GM23338 (cell line): ENCODE measurements around the gene MYO3B. TPM values are rescaled to one million over a fixed set of nuclear protein-coding genes. Genes with fewer than 3 reads are reported as not detected.

Source experiments
- ATAC-seq: fragments of 200-7000 bp; cut with Tn5 transposase; 3 replicates; pipeline ENCODE4 v1.9.1; 2020
- DNase-seq: peaks from one replicate; pipeline ENCODE4 v3.0.0-alpha.2; 2015; ENCODE audit warnings: low spot score
- H2AFZ ChIP-seq: fragments of 200-600 bp; sonication (generic); 2 replicates; pipeline ENCODE4 v1.8.0; 2016; ENCODE audit warnings: antibody characterized with exemption, mild to moderate bottlenecking, moderate library complexity
- H3F3A ChIP-seq: fragments of 200-600 bp; sonication (generic); replicated peaks from 2 replicates; pipeline ENCODE4 v1.8.0; 2017; ENCODE audit warnings: antibody characterized with exemption, mixed run types, low read depth
- H3K27ac ChIP-seq: fragments of 200-600 bp; sonication (generic); 2 replicates; pipeline ENCODE4 v1.6.1; 2016; ENCODE audit warnings: low read depth
- H3K27me3 ChIP-seq: fragments of 200-600 bp; sonication (generic); 2 replicates; pipeline ENCODE4 v1.8.0; 2016; ENCODE audit warnings: mild to moderate bottlenecking, mixed run types, moderate library complexity; ENCODE audit not compliant: insufficient read depth
- H3K36me3 ChIP-seq: fragments of 200-600 bp; sonication (generic); 2 replicates; pipeline ENCODE4 v1.8.0; 2016; ENCODE audit warnings: mild to moderate bottlenecking; ENCODE audit not compliant: insufficient read depth
- H3K4me1 ChIP-seq: fragments of 200-600 bp; sonication (generic); 2 replicates; pipeline ENCODE4 v1.8.0; 2016; ENCODE audit warnings: mild to moderate bottlenecking, moderate library complexity; ENCODE audit not compliant: insufficient read depth
- H3K4me2 ChIP-seq: fragments of 200-600 bp; sonication (generic); 2 replicates; pipeline ENCODE4 v1.7.1; 2017; ENCODE audit warnings: mixed run types
- H3K4me3 ChIP-seq: fragments of 200-600 bp; sonication (generic); 2 replicates; pipeline ENCODE4 v1.6.1; 2016; ENCODE audit warnings: mixed run types
- H3K79me2 ChIP-seq: fragments of 200-600 bp; sonication (generic); replicated peaks from 2 replicates; pipeline ENCODE4 v1.8.0; 2017; ENCODE audit warnings: mild to moderate bottlenecking; ENCODE audit not compliant: insufficient read depth
- H3K9me2 ChIP-seq: fragments of 200-600 bp; sonication (generic); 2 replicates; pipeline ENCODE4 v1.8.0; 2017; ENCODE audit not compliant: insufficient read depth
- H4K20me1 ChIP-seq: fragments of 200-600 bp; sonication (generic); replicated peaks from 2 replicates; pipeline ENCODE4 v1.8.0; 2017; ENCODE audit warnings: mild to moderate bottlenecking; ENCODE audit not compliant: insufficient read depth
- H3K27ac Mint-ChIP-seq: 2 replicates; pipeline ENCODE4 v1.8.0; 2020; ENCODE audit warnings: inconsistent platforms, mild to moderate bottlenecking, moderate library complexity, mixed read lengths
- H3K27me3 Mint-ChIP-seq: 3 replicates; pipeline ENCODE4 v1.8.0; 2022; ENCODE audit warnings: low read depth, mild to moderate bottlenecking, moderate library complexity, mixed read lengths, inconsistent platforms; ENCODE audit not compliant: insufficient read depth, poor library complexity
- H3K36me3 Mint-ChIP-seq: 3 replicates; pipeline ENCODE4 v1.8.0; 2021; ENCODE audit warnings: low read depth, mild to moderate bottlenecking, inconsistent platforms, moderate library complexity, mixed read lengths
- H3K4me1 Mint-ChIP-seq: 3 replicates; pipeline ENCODE4 v1.8.0; 2020; ENCODE audit warnings: mild to moderate bottlenecking, inconsistent platforms, mixed read lengths
- H3K4me3 Mint-ChIP-seq: 3 replicates; pipeline ENCODE4 v1.8.0; 2021; ENCODE audit warnings: moderate library complexity, mild to moderate bottlenecking, inconsistent platforms, mixed read lengths
- H3K9me3 Mint-ChIP-seq: 3 replicates; pipeline ENCODE4 v1.8.0; 2020; ENCODE audit warnings: moderate library complexity, mild to moderate bottlenecking, inconsistent platforms, mixed read lengths
- CTCF ChIP-seq, 2 experiments: fragments of 200-600 bp in 1 of 2; sonication (generic) in 1 of 2; conservative IDR thresholded peaks; 2 replicates each; pipeline versions ENCODE4 v1.5.1 to v1.6.1; 2016 to 2017; ENCODE audit warnings: antibody characterized with exemption in 2 of 2, low read depth in 2 of 2, mild to moderate bottlenecking in 2 of 2, moderate library complexity in 1 of 2
- EZH2 ChIP-seq: fragments of 200-600 bp; sonication (generic); IDR thresholded peaks from one replicate; pipeline ENCODE4 v1.8.0; 2017; ENCODE audit warnings: antibody characterized with exemption, mild to moderate bottlenecking, low read depth; ENCODE audit not compliant: unreplicated experiment
- REST ChIP-seq: IDR thresholded peaks from one replicate; pipeline ENCODE4 v1.6.1; 2018; ENCODE audit warnings: antibody characterized with exemption; ENCODE audit not compliant: unreplicated experiment
- STAT1 ChIP-seq: IDR thresholded peaks from one replicate; pipeline ENCODE4 v1.6.1; 2016; ENCODE audit warnings: antibody characterized with exemption; ENCODE audit not compliant: unreplicated experiment
- ZNF114 ChIP-seq: fragments of 250-450 bp; sonication (Bioruptor Pico); IDR thresholded peaks from 2 replicates; pipeline ENCODE4 v1.5.0; 2020; ENCODE audit warnings: mild to moderate bottlenecking, moderate library complexity
- ZNF331 ChIP-seq: fragments of 250-450 bp; sonication (Bioruptor Pico); IDR thresholded peaks from 2 replicates; pipeline ENCODE4 v1.5.0; 2020; ENCODE audit warnings: low read depth, mild to moderate bottlenecking, moderate library complexity
- polyA plus RNA-seq: library from polyadenylated mRNA; unstranded; fragments of >200 nt; fragmentation: Nextera tagmentation; extraction: Ambion mirVana; gene quantifications from 2 replicates; pipeline ENCODE4 v1.2.1, GENCODE V29; 2016
- total RNA-seq: library from RNA; depleted of rRNA; stranded (reverse); fragments of >200 nt; shearing (Covaris generic); gene quantifications from 2 replicates; pipeline ENCODE4 v1.2.3, GENCODE V29; 2014
- TF ChIP-seq, protein P1 (sequence below): fragments of 250-450 bp; sonication (Bioruptor Pico); IDR thresholded peaks from 2 replicates; pipeline ENCODE4 v1.5.0; 2020; ENCODE audit warnings: mild to moderate bottlenecking, moderate library complexity

Gene MYO3B
- total and polyA plus RNA-seq, 2 experiments from 2014 or later: 0.42 TPM; not detected in 1

- Histone ChIP-seq H3F3A (no peaks in the 10 kb centered on the region), H3K27me3 (no peaks in the 10 kb centered on the region), H2AFZ (peak overlapping the region; percentile 0; the same call in 1 of the 2 replicates), H4K20me1 (no peaks in the 10 kb centered on the region), H3K27ac (no peak overlapping the region), H3K4me1 (peaks cover 3% of the 10 kb centered on the region; the same call in 1 of the 2 replicates), H3K79me2 (no peaks in the 10 kb centered on the region), H3K36me3 (no peaks in the 10 kb centered on the region), H3K4me2 (peak overlapping the region; percentile 19; the same call in 1 of the 2 replicates), H3K4me3 (no peak overlapping the region), H3K9me2 (no peaks in the 10 kb centered on the region)
- H3K27ac Mint-ChIP-seq: no peak overlapping the region
- no peaks in the 10 kb centered on the region for H3K36me3 Mint-ChIP-seq
- ATAC-seq: peak; percentile 86
- peak; percentile 85 to 99 for TF ChIP-seq CTCF (conservative IDR thresholded peaks at IDR 0.05; ENCODE audit: low read depth in 2 of 2)
- TF ChIP-seq, protein P1, sequence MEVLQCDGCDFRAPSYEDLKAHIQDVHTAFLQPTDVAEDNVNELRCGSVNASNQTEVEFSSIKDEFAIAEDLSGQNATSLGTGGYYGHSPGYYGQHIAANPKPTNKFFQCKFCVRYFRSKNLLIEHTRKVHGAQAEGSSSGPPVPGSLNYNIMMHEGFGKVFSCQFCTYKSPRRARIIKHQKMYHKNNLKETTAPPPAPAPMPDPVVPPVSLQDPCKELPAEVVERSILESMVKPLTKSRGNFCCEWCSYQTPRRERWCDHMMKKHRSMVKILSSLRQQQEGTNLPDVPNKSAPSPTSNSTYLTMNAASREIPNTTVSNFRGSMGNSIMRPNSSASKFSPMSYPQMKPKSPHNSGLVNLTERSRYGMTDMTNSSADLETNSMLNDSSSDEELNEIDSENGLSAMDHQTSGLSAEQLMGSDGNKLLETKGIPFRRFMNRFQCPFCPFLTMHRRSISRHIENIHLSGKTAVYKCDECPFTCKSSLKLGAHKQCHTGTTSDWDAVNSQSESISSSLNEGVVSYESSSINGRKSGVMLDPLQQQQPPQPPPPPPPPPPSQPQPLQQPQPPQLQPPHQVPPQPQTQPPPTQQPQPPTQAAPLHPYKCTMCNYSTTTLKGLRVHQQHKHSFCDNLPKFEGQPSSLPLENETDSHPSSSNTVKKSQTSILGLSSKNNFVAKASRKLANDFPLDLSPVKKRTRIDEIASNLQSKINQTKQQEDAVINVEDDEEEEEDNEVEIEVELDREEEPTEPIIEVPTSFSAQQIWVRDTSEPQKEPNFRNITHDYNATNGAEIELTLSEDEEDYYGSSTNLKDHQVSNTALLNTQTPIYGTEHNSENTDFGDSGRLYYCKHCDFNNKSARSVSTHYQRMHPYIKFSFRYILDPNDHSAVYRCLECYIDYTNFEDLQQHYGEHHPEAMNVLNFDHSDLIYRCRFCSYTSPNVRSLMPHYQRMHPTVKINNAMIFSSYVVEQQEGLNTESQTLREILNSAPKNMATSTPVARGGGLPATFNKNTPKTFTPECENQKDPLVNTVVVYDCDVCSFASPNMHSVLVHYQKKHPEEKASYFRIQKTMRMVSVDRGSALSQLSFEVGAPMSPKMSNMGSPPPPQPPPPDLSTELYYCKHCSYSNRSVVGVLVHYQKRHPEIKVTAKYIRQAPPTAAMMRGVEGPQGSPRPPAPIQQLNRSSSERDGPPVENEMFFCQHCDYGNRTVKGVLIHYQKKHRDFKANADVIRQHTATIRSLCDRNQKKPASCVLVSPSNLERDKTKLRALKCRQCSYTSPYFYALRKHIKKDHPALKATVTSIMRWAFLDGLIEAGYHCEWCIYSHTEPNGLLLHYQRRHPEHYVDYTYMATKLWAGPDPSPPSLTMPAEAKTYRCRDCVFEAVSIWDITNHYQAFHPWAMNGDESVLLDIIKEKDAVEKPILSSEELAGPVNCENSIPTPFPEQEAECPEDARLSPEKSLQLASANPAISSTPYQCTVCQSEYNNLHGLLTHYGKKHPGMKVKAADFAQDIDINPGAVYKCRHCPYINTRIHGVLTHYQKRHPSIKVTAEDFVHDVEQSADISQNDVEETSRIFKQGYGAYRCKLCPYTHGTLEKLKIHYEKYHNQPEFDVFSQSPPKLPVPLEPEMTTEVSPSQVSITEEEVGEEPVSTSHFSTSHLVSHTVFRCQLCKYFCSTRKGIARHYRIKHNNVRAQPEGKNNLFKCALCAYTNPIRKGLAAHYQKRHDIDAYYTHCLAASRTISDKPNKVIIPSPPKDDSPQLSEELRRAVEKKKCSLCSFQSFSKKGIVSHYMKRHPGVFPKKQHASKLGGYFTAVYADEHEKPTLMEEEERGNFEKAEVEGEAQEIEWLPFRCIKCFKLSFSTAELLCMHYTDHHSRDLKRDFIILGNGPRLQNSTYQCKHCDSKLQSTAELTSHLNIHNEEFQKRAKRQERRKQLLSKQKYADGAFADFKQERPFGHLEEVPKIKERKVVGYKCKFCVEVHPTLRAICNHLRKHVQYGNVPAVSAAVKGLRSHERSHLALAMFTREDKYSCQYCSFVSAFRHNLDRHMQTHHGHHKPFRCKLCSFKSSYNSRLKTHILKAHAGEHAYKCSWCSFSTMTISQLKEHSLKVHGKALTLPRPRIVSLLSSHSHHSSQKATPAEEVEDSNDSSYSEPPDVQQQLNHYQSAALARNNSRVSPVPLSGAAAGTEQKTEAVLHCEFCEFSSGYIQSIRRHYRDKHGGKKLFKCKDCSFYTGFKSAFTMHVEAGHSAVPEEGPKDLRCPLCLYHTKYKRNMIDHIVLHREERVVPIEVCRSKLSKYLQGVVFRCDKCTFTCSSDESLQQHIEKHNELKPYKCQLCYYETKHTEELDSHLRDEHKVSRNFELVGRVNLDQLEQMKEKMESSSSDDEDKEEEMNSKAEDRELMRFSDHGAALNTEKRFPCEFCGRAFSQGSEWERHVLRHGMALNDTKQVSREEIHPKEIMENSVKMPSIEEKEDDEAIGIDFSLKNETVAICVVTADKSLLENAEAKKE (CRISPR knock-in tag): no peak
- no peaks in the 10 kb centered on the region; the same call in 2 of the 3 replicates for H3K9me3 Mint-ChIP-seq
- peaks cover 10% of the 10 kb centered on the region for H3K4me1 Mint-ChIP-seq
- peak; percentile 94 for DNase-seq
- peaks cover 4% of the 10 kb centered on the region for H3K27me3 Mint-ChIP-seq
- H3K4me3 Mint-ChIP-seq: peak overlapping the region; percentile 48; the same call in 2 of the 3 replicates
Observed at GRCh38 chr2:170409164-170409535, 231.2 kb downstream of the MYO3B start.

GRCh38 chr2:170411660-170412059 lies 233.7 kb downstream of the MYO3B start:
- Mint-ChIP-seq H3K4me1 (peaks cover 10% of the 10 kb centered on the region), H3K4me3 (no peak overlapping the region), H3K27me3 (peaks cover 4% of the 10 kb centered on the region), H3K9me3 (no peaks in the 10 kb centered on the region; the same call in 2 of the 3 replicates), H3K36me3 (no peaks in the 10 kb centered on the region), H3K27ac (no peak overlapping the region)
- Histone ChIP-seq H3F3A (no peaks in the 10 kb centered on the region), H3K79me2 (no peaks in the 10 kb centered on the region), H2AFZ (peak overlapping the region; percentile 33; the same call in 1 of the 2 replicates), H4K20me1 (no peaks in the 10 kb centered on the region), H3K4me3 (no peak overlapping the region), H3K27me3 (no peaks in the 10 kb centered on the region), H3K27ac (no peak overlapping the region), H3K4me2 (no peak overlapping the region), H3K36me3 (no peaks in the 10 kb centered on the region), H3K4me1 (peaks cover 3% of the 10 kb centered on the region; the same call in 1 of the 2 replicates), H3K9me2 (no peaks in the 10 kb centered on the region)
- ATAC-seq (peak; percentile 80), DNase-seq (peak; percentile 19)
- TF ChIP-seq EZH2 (no peak), STAT1 (no peak), ZNF114 (no peak), REST (no peak), ZNF331 (CRISPR knock-in tag) (no peak)
